NB4 (cell line): ENCODE data around the gene AADACL2.

Experiments
- CTCF ChIP-seq: IDR thresholded peaks from one replicate; pipeline ENCODE4 v1.5.1; 2012; ENCODE audit warnings: low read depth, low read length
- MAX ChIP-seq: IDR thresholded peaks from 2 replicates; pipeline ENCODE4 v1.6.1; 2011; ENCODE audit warnings: low read depth, low read length
- MYC ChIP-seq: IDR thresholded peaks from 2 replicates; pipeline ENCODE4 v1.6.1; 2011; ENCODE audit warnings: low read depth, low read length
- POLR2A ChIP-seq: IDR thresholded peaks from 2 replicates; pipeline ENCODE4 v1.6.1; 2011; ENCODE audit warnings: mild to moderate bottlenecking; ENCODE audit not compliant: insufficient read length; ENCODE audit errors: extremely low read depth

- TF ChIP-seq CTCF = no peak
- TF ChIP-seq MAX = no peak
- TF ChIP-seq MYC = no peak
- TF ChIP-seq POLR2A = no peak
Observed at GRCh38 chr3:151721294-151721693, 12.4 kb upstream of the AADACL2 start.
